Kidney epithelial cell (primary cell): ENCODE results near the gene CACNA1I. TPM values are rescaled to one million over a fixed set of nuclear protein-coding genes. Genes with fewer than 3 reads are reported as not detected.

Experiments
- DNase-seq: peaks from one replicate; pipeline ENCODE4 v3.0.0-alpha.2; 2010; ENCODE audit warnings: low read depth
- H3K27me3 ChIP-seq: 2 replicates; pipeline ENCODE4 v1.6.0; 2011; ENCODE audit warnings: low read length; ENCODE audit not compliant: control insufficient read depth, insufficient read depth
- H3K36me3 ChIP-seq: 2 replicates; pipeline ENCODE4 v1.5.1; 2011; ENCODE audit warnings: low read length; ENCODE audit not compliant: control insufficient read depth, insufficient read depth
- H3K4me3 ChIP-seq: 2 replicates; pipeline ENCODE4 v1.5.1; 2011; ENCODE audit warnings: low read depth, mild to moderate bottlenecking, control low read depth, low read length
- CTCF ChIP-seq: IDR thresholded peaks from 2 replicates; pipeline ENCODE4 v1.5.1; 2011; ENCODE audit warnings: mild to moderate bottlenecking, moderate library complexity, low read length, control low read depth, inconsistent platforms; ENCODE audit not compliant: insufficient read depth, poor library complexity, severe bottlenecking
- total RNA-seq: library from RNA; depleted of rRNA; stranded (reverse); fragments of >200 nt; gene quantifications from 2 replicates; pipeline ENCODE4 v1.2.3, GENCODE V29; 2015

CACNA1I gene
- total RNA-seq, 1 donor from 2014 or later: not detected

GRCh38 chr22:39707816-39708215 lies 137.3 kb downstream of the CACNA1I start:
- no peak for DNase-seq
- TF ChIP-seq CTCF: no peak
- Histone ChIP-seq H3K36me3 (no peaks in the 10 kb centered on the region), H3K27me3 (peaks cover 38% of the 10 kb centered on the region), H3K4me3 (no peak overlapping the region)

- Histone ChIP-seq H3K36me3 (no peaks in the 10 kb centered on the region), H3K27me3 (peaks cover 35% of the 10 kb centered on the region), H3K4me3 (no peak overlapping the region)
- DNase-seq: no peak
- TF ChIP-seq CTCF: no peak
These were observed 140.0 kb downstream of the CACNA1I start for GRCh38 chr22:39710380-39711150.

- Histone ChIP-seq H3K36me3 (no peaks in the 10 kb centered on the region), H3K27me3 (peaks cover 20% of the 10 kb centered on the region), H3K4me3 (no peak overlapping the region)
- no peak for TF ChIP-seq CTCF
- DNase-seq: no peak
These were observed 141.5 kb downstream of the CACNA1I start for GRCh38 chr22:39712081-39712480.

- no peak for TF ChIP-seq CTCF
- no peak overlapping the region for H3K4me3 ChIP-seq
- H3K36me3 ChIP-seq: no peaks in the 10 kb centered on the region
- no peak for DNase-seq
- peaks cover 17% of the 10 kb centered on the region for H3K27me3 ChIP-seq
These were observed 142.4 kb downstream of the CACNA1I start for GRCh38 chr22:39712751-39713525.

- DNase-seq: no peak
- Histone ChIP-seq H3K36me3 (no peaks in the 10 kb centered on the region), H3K27me3 (peaks cover 17% of the 10 kb centered on the region), H3K4me3 (no peak overlapping the region)
- no peak for TF ChIP-seq CTCF
These were observed 143.3 kb downstream of the CACNA1I start for GRCh38 chr22:39713799-39714290.

GRCh38 chr22:39714321-39714720 lies 143.8 kb downstream of the CACNA1I start:
- peaks cover 17% of the 10 kb centered on the region for H3K27me3 ChIP-seq
- H3K36me3 ChIP-seq: no peaks in the 10 kb centered on the region
- H3K4me3 ChIP-seq: no peak overlapping the region
- no peak for TF ChIP-seq CTCF
- DNase-seq: no peak
